Measurements from ENCODE around the gene IQGAP2. TPM values are rescaled to one million over a fixed set of nuclear protein-coding genes. Genes with fewer than 3 reads are reported as not detected.
"Not testable (repeated sequence)": the region's sequence is repeated elsewhere in the genome, so short reads cannot be mapped to it uniquely, and the experiment has no call there.

Gene IQGAP2
- total RNA-seq, 1 donor: 1.2 TPM

GRCh38 chr5:76546497-76547102 is 143.5 kb downstream of the IQGAP2 start:
- TF ChIP-seq CTCF (IDR thresholded peaks at IDR 0.05; ENCODE audit: insufficient read depth, low read length): no peak
- no peak overlapping the region for H3K4me3 ChIP-seq (ENCODE audit: low read depth, low read length)
- DNase-seq (ENCODE audit: low read depth): no peak

- no peak overlapping the region for H3K4me3 ChIP-seq (ENCODE audit: low read depth, low read length)
- no peak for TF ChIP-seq CTCF (IDR thresholded peaks at IDR 0.05; ENCODE audit: insufficient read depth, low read length)
- peak; percentile 13 for DNase-seq (ENCODE audit: low read depth)
These were observed 144.3 kb downstream of the IQGAP2 start for GRCh38 chr5:76547242-76547890.

GRCh38 chr5:76547891-76548524 is 144.9 kb downstream of the IQGAP2 start:
- no peak for DNase-seq (ENCODE audit: low read depth)
- H3K4me3 ChIP-seq (ENCODE audit: low read depth, low read length): no peak overlapping the region
- TF ChIP-seq CTCF (IDR thresholded peaks at IDR 0.05; ENCODE audit: insufficient read depth, low read length): no peak

GRCh38 chr5:76548525-76549229 is 145.6 kb downstream of the IQGAP2 start:
- TF ChIP-seq CTCF (IDR thresholded peaks at IDR 0.05; ENCODE audit: insufficient read depth, low read length): no peak
- no peak overlapping the region for H3K4me3 ChIP-seq (ENCODE audit: low read depth, low read length)
- no peak for DNase-seq (ENCODE audit: low read depth)

- not testable (repeated sequence) for H3K4me3 ChIP-seq (ENCODE audit: low read depth, low read length); DNase-seq (ENCODE audit: low read depth)
These were observed 147.8 kb downstream of the IQGAP2 start for GRCh38 chr5:76550881-76551280.

- no peak for TF ChIP-seq CTCF (IDR thresholded peaks at IDR 0.05; ENCODE audit: insufficient read depth, low read length)
- no peak for DNase-seq (ENCODE audit: low read depth)
These were observed 149.5 kb downstream of the IQGAP2 start for GRCh38 chr5:76552546-76552945.

GRCh38 chr5:76553251-76553650 is 150.2 kb downstream of the IQGAP2 start:
- no peak for DNase-seq (ENCODE audit: low read depth)
- H3K4me3 ChIP-seq (ENCODE audit: low read depth, low read length): no peak overlapping the region
- no peak for TF ChIP-seq CTCF (IDR thresholded peaks at IDR 0.05; ENCODE audit: insufficient read depth, low read length)

More at GRCh38 chr5:76552546-76552945, 149.5 kb downstream of the IQGAP2 start:
- no peak overlapping the region for H3K4me3 ChIP-seq (ENCODE audit: low read depth, low read length)

Data from fibroblast of the aortic adventitia (primary cell).